T-helper 2 cell treated with Interferon-gamma antibody and Interleukin-4, amounts not matched to agents 5 μg/mL and 100 μg/mL, for 36 hours (primary cell): Measurements from ENCODE around the gene PNPLA6.

Experiments
- DNase-seq: peaks from one replicate; pipeline ENCODE4 v3.0.0; 2021; ENCODE audit warnings: low spot score
- H3K27ac Mint-ChIP-seq: one replicate; pipeline ENCODE4 v1.8.0; 2021; ENCODE audit warnings: mild to moderate bottlenecking, mixed read lengths
- H3K27me3 Mint-ChIP-seq: one replicate; pipeline ENCODE4 v1.8.0; 2021; ENCODE audit warnings: low read depth, mixed read lengths
- H3K36me3 Mint-ChIP-seq: one replicate; pipeline ENCODE4 v1.8.0; 2021; ENCODE audit warnings: low read depth, mixed read lengths
- H3K4me1 Mint-ChIP-seq: one replicate; pipeline ENCODE4 v1.8.0; 2021; ENCODE audit warnings: low read depth, mixed read lengths
- H3K4me3 Mint-ChIP-seq: one replicate; pipeline ENCODE4 v1.8.0; 2022; ENCODE audit warnings: mild to moderate bottlenecking, moderate library complexity, mixed read lengths
- H3K9me3 Mint-ChIP-seq: one replicate; pipeline ENCODE4 v1.8.0; 2021; ENCODE audit warnings: mixed read lengths

Gene PNPLA6

DNA sequence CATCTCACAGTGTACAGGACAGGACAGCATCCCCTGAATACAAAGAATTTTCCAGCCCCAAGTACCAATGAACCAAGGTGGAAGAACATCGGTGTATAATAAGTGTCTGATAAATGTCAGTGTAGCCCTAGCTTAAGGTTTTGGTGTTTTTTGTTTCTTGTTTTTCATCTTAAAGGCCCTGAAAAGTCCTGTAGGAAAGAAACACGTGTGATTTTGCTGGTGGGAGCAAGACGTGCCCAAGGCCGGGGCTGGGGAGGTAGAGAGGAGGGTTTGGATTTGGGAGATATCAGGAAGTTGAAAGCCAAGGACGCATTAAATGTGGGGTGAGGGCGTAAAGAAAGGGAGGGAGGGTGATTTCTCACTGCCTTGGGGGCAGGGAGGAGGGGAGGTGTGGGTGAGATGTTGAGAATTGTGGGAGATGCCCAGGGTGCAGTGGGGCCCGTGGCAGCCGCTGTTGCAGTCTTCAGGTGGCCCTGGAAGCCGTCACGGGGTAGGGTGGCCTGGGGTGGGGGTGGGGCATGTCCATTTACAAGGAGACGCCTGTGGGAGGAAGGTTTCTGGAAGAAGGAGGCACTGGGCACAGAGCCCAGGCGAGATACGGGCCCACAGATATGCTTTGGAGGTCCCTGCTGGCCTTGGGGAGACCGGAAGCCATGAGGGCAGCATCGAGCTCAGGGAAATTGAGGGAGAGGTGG, 66.9 kb downstream of the PNPLA6 start:
- no peaks in the 10 kb centered on the region for H3K9me3 Mint-ChIP-seq
- H3K27me3 Mint-ChIP-seq: peaks cover 12% of the 10 kb centered on the region
- no peak overlapping the region for H3K4me3 Mint-ChIP-seq
- H3K27ac Mint-ChIP-seq: no peak overlapping the region
- H3K4me1 Mint-ChIP-seq: no peaks in the 10 kb centered on the region
- no peaks in the 10 kb centered on the region for H3K36me3 Mint-ChIP-seq
- DNase-seq: no peak

DNA sequence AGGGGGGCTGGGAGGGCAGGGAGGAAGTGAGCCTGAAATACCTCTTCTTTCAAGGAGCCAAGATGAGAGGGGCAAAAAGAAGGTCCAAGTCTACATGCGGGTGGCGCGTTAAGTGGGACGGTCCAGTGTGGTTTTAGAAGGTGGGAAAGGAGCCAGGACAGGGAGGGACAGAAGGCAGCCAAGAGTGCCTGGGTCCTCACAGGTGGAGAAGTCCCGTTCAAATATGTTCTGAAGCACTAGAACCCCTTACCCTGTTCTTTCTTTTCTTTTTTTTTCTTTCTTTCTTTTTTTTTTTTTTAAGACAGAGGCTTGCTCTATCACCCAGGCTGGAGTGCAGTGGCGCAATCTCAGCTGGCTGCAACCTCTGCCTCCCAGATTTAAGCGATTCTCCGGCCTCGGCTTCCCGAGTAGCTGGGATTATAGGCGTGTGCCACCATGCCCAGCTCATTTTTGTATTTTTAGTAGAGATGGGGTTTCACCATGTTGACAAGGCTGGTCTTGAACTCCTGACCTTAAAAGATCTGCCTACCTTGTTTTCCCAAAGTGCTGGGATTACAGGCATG, 67.5 kb downstream of the PNPLA6 start:
- Mint-ChIP-seq H3K9me3 (no peaks in the 10 kb centered on the region), H3K4me1 (no peaks in the 10 kb centered on the region), H3K27ac (no peak overlapping the region), H3K36me3 (no peaks in the 10 kb centered on the region), H3K4me3 (no peak overlapping the region), H3K27me3 (peaks cover 6% of the 10 kb centered on the region)
- no peak for DNase-seq

DNA sequence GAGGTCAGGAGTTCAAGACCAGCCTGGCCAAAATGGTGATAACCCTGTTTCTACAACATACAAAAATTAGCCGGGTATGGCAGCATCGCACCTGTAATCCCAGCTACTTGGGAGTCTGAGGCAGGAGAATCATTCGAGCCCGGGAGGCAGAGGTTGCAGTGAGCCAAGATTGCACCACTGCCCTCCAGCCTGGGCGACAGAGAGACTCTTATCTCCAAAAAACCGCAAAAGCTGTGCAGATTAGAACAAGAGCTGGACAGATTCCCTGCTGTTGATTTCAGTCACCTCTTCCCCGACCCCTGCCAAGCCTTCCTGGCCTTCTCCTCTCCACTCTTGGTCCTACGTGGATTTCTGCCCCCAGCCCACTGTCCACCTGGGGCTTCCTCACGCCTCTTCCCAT, 68.4 kb downstream of the PNPLA6 start:
- Mint-ChIP-seq H3K36me3 (no peaks in the 10 kb centered on the region), H3K27me3 (peaks cover 3% of the 10 kb centered on the region), H3K9me3 (no peaks in the 10 kb centered on the region), H3K27ac (no peak overlapping the region), H3K4me3 (no peak overlapping the region), H3K4me1 (no peaks in the 10 kb centered on the region)
- DNase-seq: no peak

- no peak for DNase-seq
- Mint-ChIP-seq H3K27me3 (peaks cover 3% of the 10 kb centered on the region), H3K36me3 (no peaks in the 10 kb centered on the region), H3K4me3 (no peak overlapping the region), H3K9me3 (no peaks in the 10 kb centered on the region), H3K4me1 (no peaks in the 10 kb centered on the region), H3K27ac (no peak overlapping the region)
Observed at GRCh38 chr19:7605490-7606222, 70.1 kb downstream of the PNPLA6 start.

GRCh38 chr19:7606289-7606688, 70.8 kb downstream of the PNPLA6 start:
- Mint-ChIP-seq H3K9me3 (no peaks in the 10 kb centered on the region), H3K4me1 (no peaks in the 10 kb centered on the region), H3K4me3 (no peak overlapping the region), H3K36me3 (no peaks in the 10 kb centered on the region), H3K27ac (no peak overlapping the region), H3K27me3 (peaks cover 3% of the 10 kb centered on the region)
- no peak for DNase-seq

GRCh38 chr19:7607212-7607873, 71.8 kb downstream of the PNPLA6 start:
- no peaks in the 10 kb centered on the region for H3K9me3 Mint-ChIP-seq
- H3K4me3 Mint-ChIP-seq: no peak overlapping the region
- no peak overlapping the region for H3K27ac Mint-ChIP-seq
- no peak for DNase-seq
- H3K36me3 Mint-ChIP-seq: no peaks in the 10 kb centered on the region
- peaks cover 3% of the 10 kb centered on the region for H3K27me3 Mint-ChIP-seq
- no peaks in the 10 kb centered on the region for H3K4me1 Mint-ChIP-seq

- no peak for DNase-seq
- Mint-ChIP-seq H3K9me3 (no peaks in the 10 kb centered on the region), H3K4me1 (no peaks in the 10 kb centered on the region), H3K27ac (no peak overlapping the region), H3K27me3 (peaks cover 3% of the 10 kb centered on the region), H3K4me3 (no peak overlapping the region), H3K36me3 (no peaks in the 10 kb centered on the region)
Observed at GRCh38 chr19:7607874-7608560, 72.5 kb downstream of the PNPLA6 start.

GRCh38 chr19:7610491-7611240, 75.1 kb downstream of the PNPLA6 start:
- no peaks in the 10 kb centered on the region for H3K27me3 Mint-ChIP-seq
- no peak overlapping the region for H3K27ac Mint-ChIP-seq
- H3K4me1 Mint-ChIP-seq: no peaks in the 10 kb centered on the region
- DNase-seq: no peak
- H3K9me3 Mint-ChIP-seq: no peaks in the 10 kb centered on the region
- H3K4me3 Mint-ChIP-seq: no peak overlapping the region
- H3K36me3 Mint-ChIP-seq: no peaks in the 10 kb centered on the region
